ENCODE measurements around the gene BCAN. TPM values are rescaled to one million over a fixed set of nuclear protein-coding genes. Genes with fewer than 3 reads are reported as not detected.

BCAN gene
- total RNA-seq, 1 experiment from 2014 or later, result 1.2 TPM

GRCh38 chr1:156645666-156646065 is 3.7 kb downstream of the BCAN start:
- Histone ChIP-seq H2BK15ac (ENCODE audit: low read depth, low read length) (no peak overlapping the region), H4K8ac (replicated peaks; ENCODE audit: insufficient read length, low read depth, low read length) (no peak overlapping the region), H3K4ac (ENCODE audit: low read depth, low read length) (no peak overlapping the region), H4K91ac (ENCODE audit: insufficient read length, low read depth, low read length) (no peak overlapping the region), H3K9ac (ENCODE audit: extremely low read depth, insufficient read length, low read length) (no peak overlapping the region), H3K79me1 (ENCODE audit: insufficient read depth, low read depth, low read length, poor library complexity, severe bottlenecking) (no peaks in the 10 kb centered on the region), H3K9me3 (ENCODE audit: control insufficient read depth, low read depth, low read length) (no peaks in the 10 kb centered on the region), H3T11ph (ENCODE audit: low read length) (no peak overlapping the region), H3K79me2 (ENCODE audit: insufficient read depth, low read length) (no peaks in the 10 kb centered on the region), H3K4me2 (ENCODE audit: insufficient read depth, insufficient read length, low read length) (no peak overlapping the region), H3K23ac (ENCODE audit: insufficient read length, low read depth, low read length) (no peak overlapping the region), H3K56ac (ENCODE audit: insufficient read length, low read depth, low read length) (no peak overlapping the region), H3K27me3 (ENCODE audit: insufficient read depth, low read length) (peaks cover 10% of the 10 kb centered on the region; the same call in 1 of the 2 replicates), H2AK5ac (ENCODE audit: insufficient read length, low read length) (no peak overlapping the region), H3K4me1 (ENCODE audit: insufficient read depth, low read length) (peaks cover 4% of the 10 kb centered on the region; the same call in 1 of the 2 replicates), H3K14ac (ENCODE audit: insufficient read depth, low read length) (no peak overlapping the region), H4K20me1 (ENCODE audit: control insufficient read depth, insufficient read depth, insufficient read length) (no peaks in the 10 kb centered on the region), H2BK5ac (ENCODE audit: insufficient read length, low read length) (no peak overlapping the region), H4K5ac (ENCODE audit: insufficient read length, low read depth, low read length) (no peak overlapping the region), H2BK12ac (ENCODE audit: insufficient read length, low read depth, low read length) (no peak overlapping the region), H2BK20ac (ENCODE audit: low read depth, low read length, poor library complexity, severe bottlenecking) (no peak overlapping the region), H3K23me2 (ENCODE audit: insufficient read length, low read depth, low read length, poor library complexity, severe bottlenecking) (peaks cover 11% of the 10 kb centered on the region), H2BK120ac (ENCODE audit: low read depth, low read length, poor library complexity, severe bottlenecking) (no peak overlapping the region), H2AFZ (ENCODE audit: low read length) (no peak overlapping the region), H3K27ac (ENCODE audit: insufficient read length, low read depth, low read length) (no peak overlapping the region), H3K18ac (ENCODE audit: insufficient read length, low read depth, low read length) (no peak overlapping the region)
- Mint-ChIP-seq H3K4me1 (peaks cover 21 to 24% of the 10 kb centered on the region in 2 experiments), H3K27ac (no peak overlapping the region; a peak in 1 of 7 replicates), H3K9me3 (no peaks in the 10 kb centered on the region; a peak in 1 of 5 replicates), H3K27me3 (ENCODE audit: low read depth) (peaks cover 96% of the 10 kb centered on the region), H3K4me3 (no peak overlapping the region), H3K36me3 (ENCODE audit: insufficient read depth in 1 of 3, low read depth in 3 of 3) (no peaks in the 10 kb centered on the region)
- no peak for TF ChIP-seq CTCF (conservative IDR thresholded peaks at IDR 0.05)
- WGBS (ENCODE audit: extremely low coverage, insufficient read length, low lambda C conversion rate), result no CpG with 5 or more reads among the region's 1 CpG
- DNase-seq, result no peak
